Liver (tissue), 2 donors: ENCODE measurements around the gene DSCAML1.

Experiments used
- TF ChIP-seq, protein P1 (sequence below): fragments of 150-350 bp; IDR thresholded peaks from 2 replicates; pipeline ENCODE4 v1.5.1; 2017; ENCODE audit warnings: improper control_type of control experiment, low read depth, low read length; ENCODE audit not compliant: missing input control
- TF ChIP-seq, protein P2 (sequence below): IDR thresholded peaks from 2 replicates; pipeline ENCODE4 v1.6.1; 2016; ENCODE audit warnings: antibody characterized with exemption, mild to moderate bottlenecking
- donor health status: healthy.

DNA sequence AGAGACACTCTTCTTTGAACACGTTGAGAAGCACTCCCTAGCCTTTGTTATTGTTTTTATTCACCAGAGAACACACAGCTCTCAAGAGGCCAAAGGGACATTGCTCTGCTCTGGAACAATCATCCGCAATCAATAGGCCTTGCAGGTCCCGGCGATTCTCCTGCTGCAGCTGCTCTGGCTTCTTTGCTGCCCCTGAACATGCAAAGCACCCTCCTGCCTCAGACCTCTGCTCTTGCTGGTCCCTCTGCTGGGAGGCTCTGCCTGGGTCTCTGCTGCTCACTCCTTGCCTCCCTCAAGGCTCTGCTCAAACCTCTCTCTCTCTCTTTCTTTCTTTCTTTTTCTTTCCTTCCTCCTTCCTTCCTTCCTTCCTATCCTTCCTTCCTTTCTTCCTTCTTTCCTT lies 232.7 kb downstream of the DSCAML1 start:
- TF ChIP-seq, protein P1, sequence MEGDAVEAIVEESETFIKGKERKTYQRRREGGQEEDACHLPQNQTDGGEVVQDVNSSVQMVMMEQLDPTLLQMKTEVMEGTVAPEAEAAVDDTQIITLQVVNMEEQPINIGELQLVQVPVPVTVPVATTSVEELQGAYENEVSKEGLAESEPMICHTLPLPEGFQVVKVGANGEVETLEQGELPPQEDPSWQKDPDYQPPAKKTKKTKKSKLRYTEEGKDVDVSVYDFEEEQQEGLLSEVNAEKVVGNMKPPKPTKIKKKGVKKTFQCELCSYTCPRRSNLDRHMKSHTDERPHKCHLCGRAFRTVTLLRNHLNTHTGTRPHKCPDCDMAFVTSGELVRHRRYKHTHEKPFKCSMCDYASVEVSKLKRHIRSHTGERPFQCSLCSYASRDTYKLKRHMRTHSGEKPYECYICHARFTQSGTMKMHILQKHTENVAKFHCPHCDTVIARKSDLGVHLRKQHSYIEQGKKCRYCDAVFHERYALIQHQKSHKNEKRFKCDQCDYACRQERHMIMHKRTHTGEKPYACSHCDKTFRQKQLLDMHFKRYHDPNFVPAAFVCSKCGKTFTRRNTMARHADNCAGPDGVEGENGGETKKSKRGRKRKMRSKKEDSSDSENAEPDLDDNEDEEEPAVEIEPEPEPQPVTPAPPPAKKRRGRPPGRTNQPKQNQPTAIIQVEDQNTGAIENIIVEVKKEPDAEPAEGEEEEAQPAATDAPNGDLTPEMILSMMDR: no peak
- TF ChIP-seq, protein P2, sequence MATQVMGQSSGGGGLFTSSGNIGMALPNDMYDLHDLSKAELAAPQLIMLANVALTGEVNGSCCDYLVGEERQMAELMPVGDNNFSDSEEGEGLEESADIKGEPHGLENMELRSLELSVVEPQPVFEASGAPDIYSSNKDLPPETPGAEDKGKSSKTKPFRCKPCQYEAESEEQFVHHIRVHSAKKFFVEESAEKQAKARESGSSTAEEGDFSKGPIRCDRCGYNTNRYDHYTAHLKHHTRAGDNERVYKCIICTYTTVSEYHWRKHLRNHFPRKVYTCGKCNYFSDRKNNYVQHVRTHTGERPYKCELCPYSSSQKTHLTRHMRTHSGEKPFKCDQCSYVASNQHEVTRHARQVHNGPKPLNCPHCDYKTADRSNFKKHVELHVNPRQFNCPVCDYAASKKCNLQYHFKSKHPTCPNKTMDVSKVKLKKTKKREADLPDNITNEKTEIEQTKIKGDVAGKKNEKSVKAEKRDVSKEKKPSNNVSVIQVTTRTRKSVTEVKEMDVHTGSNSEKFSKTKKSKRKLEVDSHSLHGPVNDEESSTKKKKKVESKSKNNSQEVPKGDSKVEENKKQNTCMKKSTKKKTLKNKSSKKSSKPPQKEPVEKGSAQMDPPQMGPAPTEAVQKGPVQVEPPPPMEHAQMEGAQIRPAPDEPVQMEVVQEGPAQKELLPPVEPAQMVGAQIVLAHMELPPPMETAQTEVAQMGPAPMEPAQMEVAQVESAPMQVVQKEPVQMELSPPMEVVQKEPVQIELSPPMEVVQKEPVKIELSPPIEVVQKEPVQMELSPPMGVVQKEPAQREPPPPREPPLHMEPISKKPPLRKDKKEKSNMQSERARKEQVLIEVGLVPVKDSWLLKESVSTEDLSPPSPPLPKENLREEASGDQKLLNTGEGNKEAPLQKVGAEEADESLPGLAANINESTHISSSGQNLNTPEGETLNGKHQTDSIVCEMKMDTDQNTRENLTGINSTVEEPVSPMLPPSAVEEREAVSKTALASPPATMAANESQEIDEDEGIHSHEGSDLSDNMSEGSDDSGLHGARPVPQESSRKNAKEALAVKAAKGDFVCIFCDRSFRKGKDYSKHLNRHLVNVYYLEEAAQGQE: no peak
